AG09309 (cell line): Measurements from ENCODE around the gene IMPDH2.

ENCODE experiments used
- DNase-seq: peaks from one replicate; pipeline ENCODE4 v3.0.0-alpha.2; 2010; ENCODE audit warnings: low read depth
- H3K4me3 ChIP-seq: 2 replicates; pipeline ENCODE4 v1.5.1; 2011; ENCODE audit warnings: mild to moderate bottlenecking, low read depth, low read length, moderate library complexity; ENCODE audit not compliant: control insufficient read depth
- TF ChIP-seq, protein P1 (sequence below): IDR thresholded peaks from 2 replicates; pipeline ENCODE4 v1.5.1; 2011; ENCODE audit warnings: mild to moderate bottlenecking, low read depth, low read length, inconsistent platforms; ENCODE audit not compliant: insufficient read depth, control insufficient read depth; ENCODE audit errors: missing control alignments

IMPDH2 gene

DNA sequence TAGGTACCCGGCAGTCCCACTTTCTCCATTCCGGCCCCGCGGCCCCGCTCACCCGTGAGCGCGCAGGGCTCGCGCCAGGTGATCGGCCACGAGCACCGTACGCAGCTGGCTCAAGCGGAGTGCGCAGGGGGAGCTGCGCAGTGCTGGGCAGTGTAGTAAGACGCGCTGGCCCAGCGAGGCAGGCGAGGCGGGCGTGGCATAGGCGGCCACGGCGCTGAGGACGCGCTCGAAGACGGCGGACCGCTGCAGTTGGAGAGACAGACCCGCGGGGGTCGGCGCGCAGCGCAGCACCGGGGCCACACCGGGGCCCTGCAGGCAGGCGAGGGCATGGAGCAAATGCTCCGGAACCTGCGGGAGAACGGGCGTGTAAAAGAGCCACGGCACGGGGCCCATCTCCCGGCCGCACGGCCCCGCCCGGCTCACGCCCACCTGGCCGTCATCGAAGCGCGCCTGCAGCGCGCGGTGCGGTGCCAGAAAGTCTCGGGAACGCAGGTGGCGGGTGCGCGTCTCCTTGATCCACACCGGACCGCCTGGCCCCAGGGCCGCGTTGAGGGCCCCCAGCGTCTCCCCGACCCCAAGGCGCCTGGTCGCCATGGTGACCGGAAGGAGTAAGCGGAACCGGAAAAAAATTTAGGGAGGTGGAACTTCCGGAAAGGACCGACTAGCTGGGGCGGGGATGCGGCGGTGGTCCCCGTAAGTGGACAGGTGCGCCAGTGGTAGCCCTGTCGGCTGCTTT lies 11.1 kb downstream of the IMPDH2 start, which contains the start of gene DALRD3:
TSS of gene DALRD3 (minus strand) at position 610 of the 736 bp plus-strand sequence. CDS start at position 594, 16 bp downstream.
- TF ChIP-seq, protein P1, sequence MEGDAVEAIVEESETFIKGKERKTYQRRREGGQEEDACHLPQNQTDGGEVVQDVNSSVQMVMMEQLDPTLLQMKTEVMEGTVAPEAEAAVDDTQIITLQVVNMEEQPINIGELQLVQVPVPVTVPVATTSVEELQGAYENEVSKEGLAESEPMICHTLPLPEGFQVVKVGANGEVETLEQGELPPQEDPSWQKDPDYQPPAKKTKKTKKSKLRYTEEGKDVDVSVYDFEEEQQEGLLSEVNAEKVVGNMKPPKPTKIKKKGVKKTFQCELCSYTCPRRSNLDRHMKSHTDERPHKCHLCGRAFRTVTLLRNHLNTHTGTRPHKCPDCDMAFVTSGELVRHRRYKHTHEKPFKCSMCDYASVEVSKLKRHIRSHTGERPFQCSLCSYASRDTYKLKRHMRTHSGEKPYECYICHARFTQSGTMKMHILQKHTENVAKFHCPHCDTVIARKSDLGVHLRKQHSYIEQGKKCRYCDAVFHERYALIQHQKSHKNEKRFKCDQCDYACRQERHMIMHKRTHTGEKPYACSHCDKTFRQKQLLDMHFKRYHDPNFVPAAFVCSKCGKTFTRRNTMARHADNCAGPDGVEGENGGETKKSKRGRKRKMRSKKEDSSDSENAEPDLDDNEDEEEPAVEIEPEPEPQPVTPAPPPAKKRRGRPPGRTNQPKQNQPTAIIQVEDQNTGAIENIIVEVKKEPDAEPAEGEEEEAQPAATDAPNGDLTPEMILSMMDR: no peak
- no peak for DNase-seq
- peak within 1 kb of the TSS; percentile 79 for H3K4me3 ChIP-seq

DNA sequence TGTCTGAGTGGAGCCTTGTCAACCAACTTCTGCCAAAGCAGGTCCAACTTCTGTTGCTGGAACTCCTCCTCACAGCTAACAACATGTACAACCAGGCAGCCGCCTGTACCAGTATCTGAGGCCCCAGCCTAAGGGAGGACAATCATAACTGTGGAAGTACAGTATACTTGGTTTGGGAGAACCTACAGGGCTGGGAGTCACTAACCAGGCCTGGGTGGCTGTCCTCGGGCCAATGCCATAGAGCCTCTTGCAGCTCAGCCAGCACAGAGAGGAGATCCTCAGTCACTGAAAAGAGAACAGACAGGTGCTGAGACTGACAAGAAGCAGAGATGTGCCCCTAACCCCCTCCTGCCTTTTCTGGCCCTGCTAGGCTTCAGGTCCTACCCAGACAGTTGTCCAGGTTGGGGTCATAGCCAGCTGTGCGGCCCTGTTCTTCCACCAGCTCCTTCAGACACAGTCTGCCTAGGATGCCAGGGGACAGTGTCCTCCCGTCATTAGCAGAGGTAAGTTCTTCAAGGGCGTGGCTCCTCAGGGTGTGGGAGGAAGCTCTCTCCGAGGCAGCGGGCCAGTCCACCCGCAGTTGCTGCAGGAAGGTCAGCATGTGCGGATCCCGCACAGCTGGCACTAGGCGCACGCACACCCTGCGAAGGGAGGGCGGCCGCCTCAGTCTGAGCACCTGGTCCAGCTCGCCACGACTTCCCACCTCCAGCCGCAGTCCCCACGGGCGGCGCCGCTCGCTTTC lies 11.8 kb downstream of the IMPDH2 start:
- peak overlapping the region; percentile 79 for H3K4me3 ChIP-seq
- TF ChIP-seq, protein P1: no peak
- DNase-seq: no peak

DNA sequence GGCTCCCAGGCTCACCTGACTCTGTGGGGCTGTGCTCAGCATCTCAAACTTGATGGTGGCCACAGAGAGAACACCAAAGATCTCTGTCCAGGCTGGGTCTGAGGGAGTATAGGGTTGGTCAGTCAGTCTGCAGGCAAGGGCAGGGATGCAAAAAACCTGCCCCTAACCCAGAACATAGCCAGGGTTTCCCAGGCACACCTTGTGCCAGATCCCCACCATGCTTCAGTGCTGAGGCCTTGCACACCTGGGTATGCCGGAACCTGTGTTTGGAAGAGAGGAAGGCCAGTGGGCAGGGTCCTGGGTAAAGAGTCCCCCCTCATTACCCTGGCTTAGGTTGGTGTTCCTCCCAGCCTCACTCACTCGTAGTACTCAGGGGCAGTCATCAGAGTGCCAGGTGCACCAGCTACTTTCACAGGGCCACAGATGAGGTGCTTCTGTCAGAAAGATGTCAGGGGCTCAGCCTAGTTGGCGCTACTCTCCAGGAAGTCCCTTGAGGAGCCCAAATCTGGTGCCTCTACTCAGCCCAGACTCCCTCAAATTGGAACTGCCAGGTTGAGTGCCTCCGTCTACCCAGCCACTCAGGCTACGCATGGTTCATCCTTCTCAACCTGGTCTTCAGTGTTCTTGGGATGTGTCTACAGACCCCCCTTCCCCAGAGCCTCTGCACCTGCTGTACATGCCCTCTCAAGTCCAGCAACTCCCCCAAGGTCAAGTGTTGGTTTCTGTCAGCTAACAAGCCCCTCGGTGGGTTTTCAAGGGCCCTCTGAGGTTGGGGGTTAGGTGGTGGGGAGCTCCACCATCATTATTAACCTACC lies 12.6 kb downstream of the IMPDH2 start:
- H3K4me3 ChIP-seq: no peak overlapping the region
- DNase-seq: no peak
- TF ChIP-seq, protein P1: no peak

DNA sequence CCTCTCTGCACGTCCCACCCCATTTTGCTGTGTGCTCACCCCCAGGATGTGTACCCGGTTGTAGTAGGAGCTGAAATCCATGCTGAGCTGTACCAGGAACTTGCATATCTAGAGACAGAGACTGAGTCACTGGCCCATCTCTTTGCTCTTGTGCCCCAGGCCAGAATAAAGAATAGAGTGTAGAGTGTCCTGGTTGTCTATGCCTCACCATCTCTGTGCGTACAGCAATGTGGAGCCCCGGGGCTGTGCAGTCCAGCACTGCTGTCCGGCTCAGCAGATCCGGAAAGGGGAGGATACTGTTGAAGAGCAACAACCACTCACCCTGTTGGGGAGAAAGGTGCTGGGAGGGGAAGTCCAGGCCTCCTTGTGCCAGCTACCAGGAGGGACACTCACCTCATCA lies 13.4 kb downstream of the IMPDH2 start:
- TF ChIP-seq, protein P1: no peak
- no peak for DNase-seq
- H3K4me3 ChIP-seq: no peak overlapping the region

DNA sequence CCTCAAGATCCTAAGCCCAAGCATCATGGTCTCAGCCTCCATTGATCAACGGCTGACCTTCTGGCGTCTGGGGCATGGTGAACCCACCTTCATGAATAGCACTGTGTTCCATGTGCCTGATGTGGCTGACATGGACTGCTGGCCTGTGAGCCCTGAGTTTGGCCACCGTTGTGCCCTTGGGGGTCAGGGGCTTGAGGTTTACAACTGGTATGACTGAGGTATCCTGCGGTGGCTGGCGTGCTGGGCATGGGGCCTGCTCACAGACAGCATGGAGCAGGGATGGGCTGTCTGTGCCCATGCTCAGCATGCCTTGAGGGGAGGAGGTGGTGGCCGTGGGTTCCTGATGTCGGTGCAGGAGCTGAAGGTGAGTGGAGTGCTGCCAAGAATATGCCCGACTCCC lies 14.1 kb downstream of the IMPDH2 start:
- no peak for DNase-seq
- H3K4me3 ChIP-seq: no peak overlapping the region
- TF ChIP-seq, protein P1: no peak

DNA sequence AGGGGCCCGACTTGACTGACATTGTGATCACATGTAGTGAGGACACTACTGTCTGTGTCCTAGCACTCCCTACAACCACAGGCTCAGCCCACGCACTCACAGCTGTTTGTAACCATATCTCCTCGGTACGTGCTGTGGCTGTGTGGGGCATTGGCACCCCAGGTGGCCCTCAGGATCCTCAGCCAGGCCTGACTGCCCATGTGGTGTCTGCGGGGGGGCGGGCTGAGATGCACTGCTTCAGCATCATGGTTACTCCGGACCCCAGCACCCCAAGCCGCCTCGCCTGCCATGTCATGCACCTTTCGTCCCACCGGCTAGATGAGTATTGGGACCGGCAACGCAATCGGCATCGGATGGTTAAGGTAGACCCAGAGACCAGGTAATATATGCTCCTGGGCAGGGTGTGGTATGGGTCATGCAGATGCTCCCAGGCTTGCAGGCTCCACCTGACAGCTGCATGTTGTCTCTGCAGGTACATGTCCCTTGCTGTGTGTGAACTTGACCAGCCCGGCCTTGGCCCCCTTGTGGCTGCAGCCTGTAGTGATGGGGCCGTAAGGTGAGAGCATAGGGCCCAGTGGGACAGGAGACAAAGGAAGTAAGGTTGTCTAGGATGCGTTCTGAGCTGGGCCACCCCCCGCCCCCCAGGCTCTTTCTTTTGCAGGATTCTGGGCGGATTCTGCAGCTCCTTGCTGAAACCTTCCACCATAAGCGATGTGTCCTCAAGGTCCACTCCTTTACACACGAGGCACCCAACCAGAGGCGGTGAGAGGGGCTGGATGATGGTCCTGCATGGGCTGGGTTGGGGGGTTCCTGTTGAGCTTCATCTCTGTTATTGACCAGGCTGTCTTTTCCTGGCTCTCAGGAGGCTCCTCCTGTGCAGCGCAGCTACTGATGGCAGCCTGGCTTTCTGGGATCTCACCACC lies 15.2 kb downstream of the IMPDH2 start:
- no peak overlapping the region for H3K4me3 ChIP-seq
- TF ChIP-seq, protein P1: peak; percentile 82
- DNase-seq: no peak
